Epithelial cell of esophagus (primary cell): Measurements from ENCODE around the gene DCLK2.

Source experiments
- DNase-seq: peaks from one replicate; pipeline ENCODE4 v3.0.0; 2010; ENCODE audit warnings: low read depth
- H3K4me3 ChIP-seq: 2 replicates; pipeline ENCODE4 v1.5.1; 2011; ENCODE audit warnings: mild to moderate bottlenecking, low read length, control low read depth
- CTCF ChIP-seq: IDR thresholded peaks from 2 replicates; pipeline ENCODE4 v1.5.1; 2011; ENCODE audit warnings: low read depth, mild to moderate bottlenecking, low read length, control low read depth, inconsistent platforms; ENCODE audit not compliant: insufficient read depth; ENCODE audit errors: missing control alignments

DCLK2 gene

GRCh38 chr4:150164956-150165629 is 86.8 kb downstream of the DCLK2 start:
- peak; percentile 29 for DNase-seq
- TF ChIP-seq CTCF = no peak
- H3K4me3 ChIP-seq = no peak overlapping the region

DNA sequence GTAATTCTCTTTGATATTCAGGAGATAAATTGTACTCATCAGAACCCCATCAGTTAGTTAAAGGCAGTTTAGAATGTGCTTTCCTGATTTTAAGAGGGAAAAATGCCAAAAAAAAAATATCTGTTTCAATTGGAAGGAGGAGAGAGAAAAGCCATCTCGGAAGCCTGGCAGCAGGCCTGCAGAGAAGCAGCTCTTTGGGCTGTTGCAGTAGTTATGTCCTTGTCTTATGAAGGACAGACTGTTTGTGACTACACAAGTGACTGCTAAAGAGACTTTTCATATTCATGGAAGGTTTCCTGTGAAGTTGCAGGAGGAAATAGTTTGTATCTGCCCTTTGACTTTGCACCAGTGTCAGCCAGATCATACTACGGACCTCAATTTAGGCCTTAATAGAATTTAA is 88.8 kb downstream of the DCLK2 start:
- H3K4me3 ChIP-seq = no peak overlapping the region
- no peak for TF ChIP-seq CTCF
- DNase-seq = no peak

GRCh38 chr4:150173432-150173861 is 95.2 kb downstream of the DCLK2 start:
- DNase-seq = no peak
- no peak for TF ChIP-seq CTCF
- no peak overlapping the region for H3K4me3 ChIP-seq

DNA sequence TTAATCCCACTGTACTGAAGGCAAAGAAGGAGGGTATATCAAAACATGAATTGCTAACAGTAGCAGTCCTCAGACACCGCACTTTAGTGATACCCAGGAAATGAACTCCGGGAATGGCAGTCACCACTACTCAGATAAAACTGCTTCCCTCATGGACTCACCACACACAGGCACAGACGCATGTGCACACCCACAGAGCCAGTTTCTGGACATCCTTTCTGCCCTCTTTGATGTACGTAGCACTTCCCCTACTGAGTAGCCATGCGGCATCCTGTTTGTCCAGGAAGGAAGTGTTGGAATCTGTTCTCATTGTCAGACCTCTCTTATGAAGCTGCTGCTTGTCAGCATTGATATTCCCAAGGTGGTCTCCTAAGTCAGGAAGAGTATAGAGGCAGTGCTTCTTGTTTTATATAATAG is 95.7 kb downstream of the DCLK2 start:
- H3K4me3 ChIP-seq = no peak overlapping the region
- DNase-seq = no peak
- no peak for TF ChIP-seq CTCF

DNA sequence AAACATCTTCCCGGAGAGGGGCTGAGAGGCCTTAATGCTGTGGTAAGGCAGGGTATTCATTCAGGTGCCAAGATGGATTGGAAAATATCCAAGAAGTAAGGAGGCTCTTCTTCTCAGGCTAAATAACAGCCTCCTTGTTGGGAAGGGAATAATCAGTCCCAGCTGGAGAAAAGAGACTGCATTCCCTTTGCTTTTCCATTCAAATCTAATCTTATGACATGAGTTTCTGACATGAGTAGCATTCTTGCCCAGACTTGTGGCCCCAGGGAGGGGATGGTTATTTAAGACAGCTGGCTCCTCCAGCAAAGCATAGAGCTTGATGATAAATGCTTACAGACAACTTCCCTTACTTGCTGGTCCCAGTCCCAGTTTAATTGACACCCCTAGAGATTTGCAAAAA is 98.3 kb downstream of the DCLK2 start:
- no peak for TF ChIP-seq CTCF
- DNase-seq = peak; percentile 85
- H3K4me3 ChIP-seq = no peak overlapping the region

DNA sequence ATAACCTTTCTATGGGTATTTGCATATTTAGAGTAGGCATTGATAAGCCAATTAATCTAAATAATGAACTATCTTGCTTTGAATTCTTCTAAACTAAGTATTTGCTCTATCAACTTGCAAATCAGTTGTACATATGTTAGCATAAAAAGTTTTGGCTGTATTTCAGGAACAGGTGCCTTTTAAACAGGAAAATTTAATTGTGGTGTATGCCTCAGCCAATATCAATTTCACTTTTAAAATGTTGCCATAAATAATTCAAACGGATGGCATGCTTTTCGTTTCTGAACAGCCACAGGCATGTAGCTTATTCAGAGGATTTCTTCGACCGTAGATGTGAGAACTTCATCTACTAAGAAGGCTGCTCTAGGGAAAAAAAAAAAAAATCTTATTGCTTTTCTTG is 99.9 kb downstream of the DCLK2 start:
- DNase-seq = no peak
- no peak overlapping the region for H3K4me3 ChIP-seq
- TF ChIP-seq CTCF = no peak

DNA sequence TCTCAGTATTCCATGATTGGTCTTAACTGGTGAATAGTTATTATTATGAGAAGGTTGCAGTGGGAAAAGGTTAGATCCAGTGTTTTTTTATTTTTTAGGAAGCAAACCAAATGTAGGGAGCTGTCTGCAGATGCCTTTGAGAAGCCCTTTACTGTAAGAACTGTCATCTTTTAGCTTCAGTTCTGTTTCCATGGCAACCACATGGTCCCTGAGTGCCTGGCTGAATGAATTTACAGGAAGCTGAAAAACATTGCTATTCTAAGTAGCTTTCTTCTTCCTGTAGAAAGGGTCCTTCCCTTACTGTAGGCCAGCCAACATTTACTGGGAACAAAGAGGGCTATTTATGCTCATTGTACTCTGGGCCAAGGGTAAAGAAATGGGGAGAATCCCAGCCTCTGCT is 103.3 kb downstream of the DCLK2 start:
- H3K4me3 ChIP-seq = no peak overlapping the region
- no peak for DNase-seq
- no peak for TF ChIP-seq CTCF
